IMR-90 (cell line): ENCODE results near the gene RAC3. TPM values are rescaled to one million over a fixed set of nuclear protein-coding genes. Genes with fewer than 3 reads are reported as not detected.

Experiments
- ATAC-seq: fragments of 200-7000 bp; cut with Tn5 transposase; 2 replicates; pipeline ENCODE4 v1.9.1; 2020; ENCODE audit warnings: low read depth, mild to moderate bottlenecking, moderate library complexity
- BruUV-seq: library from RNA; stranded (reverse); fragments of 400-500 nt; replicated peaks from 2 replicates; lab custom pipeline; 2021; lab: Mats Ljungman, UMichigan
- CTCF ChIA-PET: fragments of 300-600 bp; formaldehyde crosslinking; extraction: SDS; loops from one replicate; lab custom pipeline; 2021; ENCODE audit warnings: antibody characterized with exemption; lab: Yijun Ruan, JAX
- POLR2A ChIA-PET: fragments of 300-600 bp; sonication (Branson Sonifier 250); formaldehyde crosslinking; loops from one replicate; lab custom pipeline; 2022; ENCODE audit warnings: antibody characterized with exemption; ENCODE audit not compliant: unreplicated experiment; lab: Charles Lee
- DNase-seq: peaks from one replicate; pipeline ENCODE4 v3.0.0; 2013
- H2AFZ ChIP-seq: replicated peaks from 2 replicates; pipeline ENCODE3; 2013; ENCODE audit warnings: low read length, mild to moderate bottlenecking; ENCODE audit not compliant: poor library complexity
- H2AK5ac ChIP-seq: 2 replicates; pipeline ENCODE4 v1.6.1; 2013; ENCODE audit warnings: low read depth, low read length, inconsistent platforms
- H2AK9ac ChIP-seq: replicated peaks from 2 replicates; pipeline ENCODE3; 2013; ENCODE audit warnings: mild to moderate bottlenecking, low read depth, low read length, moderate library complexity; ENCODE audit not compliant: poor library complexity
- H2BK120ac ChIP-seq: 2 replicates; pipeline ENCODE4 v1.6.1; 2013; ENCODE audit warnings: low read depth, low read length, inconsistent platforms
- H2BK15ac ChIP-seq: 3 replicates; pipeline ENCODE4 v1.6.1; 2013; ENCODE audit warnings: low read depth, low read length, inconsistent platforms
- H2BK20ac ChIP-seq: 2 replicates; pipeline ENCODE4 v1.6.1; 2013; ENCODE audit warnings: low read depth, mild to moderate bottlenecking, inconsistent platforms, low read length, moderate library complexity
- H2BK5ac ChIP-seq: 2 replicates; pipeline ENCODE4 v1.6.1; 2013; ENCODE audit warnings: mild to moderate bottlenecking, low read depth, low read length, inconsistent platforms; ENCODE audit not compliant: poor library complexity, severe bottlenecking
- H3K14ac ChIP-seq: replicated peaks from 2 replicates; pipeline ENCODE4 v1.6.1; 2013; ENCODE audit warnings: low read depth, low read length, inconsistent platforms
- H3K18ac ChIP-seq: 2 replicates; pipeline ENCODE4 v1.6.1; 2013; ENCODE audit warnings: low read depth, low read length, control low read depth
- H3K23ac ChIP-seq: 2 replicates; pipeline ENCODE4 v1.6.1; 2013; ENCODE audit warnings: low read depth, low read length, inconsistent platforms
- H3K27ac ChIP-seq: 2 replicates; pipeline ENCODE4 v1.5.1; 2013; ENCODE audit warnings: mild to moderate bottlenecking, control low read depth, low read length; ENCODE audit not compliant: insufficient read depth
- H3K27me3 ChIP-seq: 2 replicates; pipeline ENCODE4 v1.6.1; 2013; ENCODE audit warnings: low read length; ENCODE audit not compliant: control insufficient read depth, insufficient read depth
- H3K36me3 ChIP-seq: 2 replicates; pipeline ENCODE4 v1.6.1; 2013; ENCODE audit warnings: low read length, mixed read lengths; ENCODE audit not compliant: control insufficient read depth, insufficient read depth
- H3K4ac ChIP-seq: 2 replicates; pipeline ENCODE4 v1.6.1; 2013; ENCODE audit warnings: low read depth, low read length, inconsistent platforms
- H3K4me1 ChIP-seq: 2 replicates; pipeline ENCODE4 v1.6.1; 2013; ENCODE audit warnings: low read length, mixed read lengths; ENCODE audit not compliant: control insufficient read depth, insufficient read depth
- H3K4me2 ChIP-seq: 2 replicates; pipeline ENCODE4 v1.6.1; 2013; ENCODE audit warnings: low read depth, mild to moderate bottlenecking, control low read depth, low read length, moderate library complexity
- H3K4me3 ChIP-seq: 2 replicates; pipeline ENCODE4 v1.5.1; 2013; ENCODE audit warnings: low read depth, mild to moderate bottlenecking, control low read depth, low read length, moderate library complexity; ENCODE audit not compliant: insufficient read depth
- H3K56ac ChIP-seq: 2 replicates; pipeline ENCODE4 v1.6.1; 2013; ENCODE audit warnings: low read length, inconsistent platforms; ENCODE audit not compliant: insufficient read depth; ENCODE audit errors: extremely low read depth
- H3K79me1 ChIP-seq, 2 experiments: 2 replicates each; pipeline ENCODE4 v1.6.1; 2013; ENCODE audit warnings: low read length in 2 of 2, inconsistent platforms in 1 of 2, low read depth in 1 of 2
- H3K9ac ChIP-seq: 2 replicates; pipeline ENCODE4 v1.6.1; 2013; ENCODE audit warnings: low read depth, low read length, control low read depth
- H3K9me1 ChIP-seq: 2 replicates; pipeline ENCODE4 v1.6.1; 2013; ENCODE audit warnings: low read length, inconsistent platforms; ENCODE audit not compliant: insufficient read depth
- H3K9me3 ChIP-seq: 2 replicates; pipeline ENCODE4 v1.6.1; 2013; ENCODE audit warnings: low read length; ENCODE audit not compliant: control insufficient read depth, insufficient read depth
- H4K20me1 ChIP-seq: 2 replicates; pipeline ENCODE4 v1.6.1; 2013; ENCODE audit warnings: low read length, inconsistent platforms; ENCODE audit not compliant: insufficient read depth
- H4K5ac ChIP-seq: 2 replicates; pipeline ENCODE4 v1.6.1; 2013; ENCODE audit warnings: mild to moderate bottlenecking, low read depth, low read length, control low read depth
- H4K8ac ChIP-seq, 2 experiments: 2 replicates each; pipeline ENCODE4 v1.6.1; 2013; ENCODE audit warnings: low read depth in 2 of 2, low read length in 2 of 2, control low read depth in 1 of 2, inconsistent platforms in 1 of 2
- H4K91ac ChIP-seq: 2 replicates; pipeline ENCODE4 v1.6.1; 2013; ENCODE audit warnings: low read depth, low read length, inconsistent platforms; ENCODE audit not compliant: insufficient read depth
- BHLHE40 ChIP-seq: fragments of 150-350 bp; IDR thresholded peaks from 2 replicates; pipeline ENCODE4 v1.6.1; 2016; ENCODE audit warnings: mild to moderate bottlenecking, low read depth, low read length
- CHD1 ChIP-seq: IDR thresholded peaks from 2 replicates; pipeline ENCODE4 v1.6.1; 2012; ENCODE audit warnings: low read depth, low read length, improper control_type of control experiment
- CTCF ChIP-seq: conservative IDR thresholded peaks from 2 replicates; pipeline ENCODE4 v1.5.1; 2012; ENCODE audit warnings: mild to moderate bottlenecking, low read depth, low read length, improper control_type of control experiment
- ELK1 ChIP-seq: fragments of 150-350 bp; IDR thresholded peaks from 2 replicates; pipeline ENCODE4 v1.6.1; 2016; ENCODE audit warnings: low read depth, mild to moderate bottlenecking, low read length, moderate library complexity, borderline replicate concordance
- FOS ChIP-seq: fragments of 150-350 bp; IDR thresholded peaks from 2 replicates; pipeline ENCODE4 v1.6.1; 2016; ENCODE audit warnings: low read depth, low read length
- MAFK ChIP-seq: IDR thresholded peaks from 2 replicates; pipeline ENCODE4 v1.6.1; 2012; ENCODE audit warnings: low read depth, low read length, improper control_type of control experiment
- MAZ ChIP-seq: IDR thresholded peaks from 2 replicates; pipeline ENCODE4 v1.6.1; 2012; ENCODE audit warnings: low read depth, mild to moderate bottlenecking, low read length, improper control_type of control experiment, moderate library complexity, borderline replicate concordance
- MXI1 ChIP-seq: IDR thresholded peaks from 2 replicates; pipeline ENCODE4 v1.6.1; 2012; ENCODE audit warnings: low read depth, mild to moderate bottlenecking, low read length, moderate library complexity, borderline replicate concordance
- NFE2L2 ChIP-seq: fragments of 150-350 bp; IDR thresholded peaks from 2 replicates; pipeline ENCODE4 v1.6.1; 2016; ENCODE audit warnings: low read depth, mild to moderate bottlenecking, low read length
- POLR2A ChIP-seq: IDR thresholded peaks from 2 replicates; pipeline ENCODE4 v1.6.1; 2012; ENCODE audit warnings: mild to moderate bottlenecking, low read depth, low read length
- RAD21 ChIP-seq: IDR thresholded peaks from 2 replicates; pipeline ENCODE4 v1.6.1; 2012; ENCODE audit warnings: low read length, improper control_type of control experiment
- RCOR1 ChIP-seq: IDR thresholded peaks from 2 replicates; pipeline ENCODE4 v1.6.1; 2012; ENCODE audit warnings: mild to moderate bottlenecking, low read length, improper control_type of control experiment; ENCODE audit not compliant: insufficient replicate concordance
- RFX5 ChIP-seq: IDR thresholded peaks from 2 replicates; pipeline ENCODE4 v1.8.0; 2012; ENCODE audit warnings: low read depth, mild to moderate bottlenecking, low read length, moderate library complexity
- SMC3 ChIP-seq: fragments of 150-350 bp; IDR thresholded peaks from 2 replicates; pipeline ENCODE4 v1.6.1; 2016; ENCODE audit warnings: low read depth, mild to moderate bottlenecking, antibody characterized with exemption, low read length, moderate library complexity
- USF2 ChIP-seq: fragments of 150-350 bp; IDR thresholded peaks from 2 replicates; pipeline ENCODE4 v1.6.1; 2017; ENCODE audit warnings: mild to moderate bottlenecking, antibody characterized with exemption, low read length, low read depth
- WGBS, 2 experiments: methylation state at CpG; one replicate each; pipeline versions ENCODE4 v1.1.5 to v1.1.7; 2013; ENCODE audit warnings: missing lambda C conversion rate in 2 of 2; ENCODE audit not compliant: insufficient read length in 1 of 2; ENCODE audit errors: extremely low coverage in 2 of 2; 5-methylcytosine and 5-hydroxymethylcytosine counted together
- dilution Hi-C: fragments of 300-500 bp; cut with HindIII; formaldehyde crosslinking; loops from one replicate; pipeline ENCODE4 v1.14.3; 2018; ENCODE audit warnings: low sequenced_read_pairs; ENCODE audit not compliant: unreplicated experiment
- in situ Hi-C: fragments of 300-500 bp; cut with MboI; formaldehyde crosslinking; loops from 3 replicates; pipeline ENCODE4 v1.14.3; 2019; ENCODE audit warnings: low sequenced_read_pairs, inconsistent platforms, mixed read lengths
- intact Hi-C: fragments of 100-400 bp; cut with micrococcal nuclease; formaldehyde crosslinking; loops from 2 replicates; pipeline ENCODE4 v1.10.0; 2022
- polyA plus RNA-seq, 3 experiments: library from polyadenylated mRNA; depleted of rRNA; stranded (reverse); fragments of >200 nt; gene quantifications; 2 replicates each; pipeline ENCODE4 v1.2.3, GENCODE V29; 2012; ENCODE audit warnings: low replicate concordance in 1 of 3
- total RNA-seq: library from RNA; depleted of rRNA; stranded (reverse); fragments of >200 nt; gene quantifications from 2 replicates; pipeline ENCODE4 v1.2.3, GENCODE V29; 2012

Gene RAC3
- total and polyA plus RNA-seq, 2 of the 4 experiments (the other 2 are of a cell fraction) = 5.7 to 23.4 TPM

- POLR2A ChIA-PET = no interaction called here
- BruUV-seq = TSS peak; percentile 57
- Histone ChIP-seq H3K4me1 (peaks cover 11% of the 10 kb centered on the region), H3K4me3 (no peak overlapping the region; the same call in 1 of the 2 replicates), H3K79me1 (peaks cover 7 to 12% of the 10 kb centered on the region in 2 experiments), H2BK15ac (no peak overlapping the region), H3K27ac (no peak overlapping the region), H3K9ac (peak overlapping the region; percentile 61), H3K18ac (no peak overlapping the region), H3K36me3 (no peaks in the 10 kb centered on the region), H3K56ac (no peak overlapping the region), H2AFZ (no peak overlapping the region), H2BK120ac (no peak overlapping the region), H3K9me3 (no peaks in the 10 kb centered on the region), H4K5ac (no peak overlapping the region), H3K27me3 (no peaks in the 10 kb centered on the region), H3K4ac (no peak overlapping the region), H2BK5ac (no peak overlapping the region), H4K91ac (no peak overlapping the region), H4K8ac (no peak overlapping the region), H2AK9ac (peak overlapping the region; percentile 61), H4K20me1 (peaks cover 5% of the 10 kb centered on the region), H2BK20ac (no peak overlapping the region), H3K23ac (no peak overlapping the region), H3K9me1 (0 out of 2 replicates have a peak, but pooled peaks cover 7% of the 10 kb centered on the region), H3K4me2 (peak overlapping the region; percentile 94), H2AK5ac (no peak overlapping the region; the same call in 1 of the 2 replicates), H3K14ac (no peak overlapping the region)
- ATAC-seq = no peak
- 96% methylated on average over 6 of the region's 20 CpGs; no CpG with 5 or more reads in 1 of the 2 experiments for WGBS, 2 experiments
- TF ChIP-seq CHD1 (no peak), ELK1 (no peak), MXI1 (no peak), NFE2L2 (no peak), MAFK (no peak), RAD21 (no peak), BHLHE40 (no peak), RCOR1 (no peak), USF2 (no peak), POLR2A (no peak), SMC3 (no peak), FOS (no peak), MAZ (no peak), RFX5 (no peak), CTCF (no peak)
- DNase-seq = no peak
- in situ Hi-C loops (no loop called here), intact Hi-C loops (loop anchor here (2.0 to 10.0 kb wide), 2 partner anchors 63 to 289 kb away; partner anchors contain the start of gene FASN), dilution Hi-C loops (no loop called here)
- CTCF ChIA-PET = interaction anchor here (1.7 kb wide), 1 partner anchor 16 kb away, joined by 5 read pairs; no protein-coding TSS in a partner anchor
Measured at GRCh38 chr17:82035956-82036633, 4.6 kb downstream of the RAC3 start.
